Astrocyte (in vitro differentiated cells and primary cell): ENCODE results near the gene HOXD4.

Source experiments
- CTCF ChIP-seq: IDR thresholded peaks from 2 replicates; pipeline ENCODE4 v1.5.1; 2011; ENCODE audit warnings: low read depth, mild to moderate bottlenecking, inconsistent platforms, low read length, moderate library complexity; ENCODE audit not compliant: insufficient read depth
- EZH2 ChIP-seq: IDR thresholded peaks from 2 replicates; pipeline ENCODE4 v1.6.1; 2012; ENCODE audit warnings: mild to moderate bottlenecking, low read length, inconsistent platforms; ENCODE audit not compliant: insufficient read depth

- TF ChIP-seq CTCF (no peak), EZH2 (peak; percentile 17)
Observed at GRCh38 chr2:176103742-176104315, 47.5 kb upstream of the HOXD4 start.
